NCI-H446 treated with DMSO at 0.1 percent for 48 hours (cell line): ENCODE measurements around the gene RMDN2.
"Not testable (repeated sequence)": the region's sequence is repeated elsewhere in the genome, so short reads cannot be mapped to it uniquely, and the experiment has no call there.

Experiments
- DNase-seq: peaks from one replicate; lab custom pipeline; 2025; lab: John Stamatoyannopoulos, UW

RMDN2 gene

DNA sequence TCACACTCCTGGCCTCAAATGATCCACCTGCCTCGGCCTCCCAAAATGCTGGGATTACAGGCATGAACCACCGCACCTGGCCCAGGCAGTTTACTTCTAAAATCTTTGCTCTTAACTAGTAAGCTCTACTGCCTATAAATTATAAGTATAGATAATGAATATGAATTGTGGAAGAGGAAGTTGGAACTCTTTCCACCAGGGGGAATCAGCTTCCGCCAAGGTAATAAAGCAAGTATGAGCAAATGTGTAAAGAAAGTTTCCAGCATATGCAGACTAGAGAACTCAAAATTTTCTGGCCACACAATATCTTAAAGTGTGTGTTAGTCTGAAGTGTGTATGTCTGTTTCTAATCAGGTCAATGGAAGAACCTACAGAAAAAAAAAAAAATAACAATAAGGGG lies 68.1 kb downstream of the RMDN2 start:
- no peak for DNase-seq

DNA sequence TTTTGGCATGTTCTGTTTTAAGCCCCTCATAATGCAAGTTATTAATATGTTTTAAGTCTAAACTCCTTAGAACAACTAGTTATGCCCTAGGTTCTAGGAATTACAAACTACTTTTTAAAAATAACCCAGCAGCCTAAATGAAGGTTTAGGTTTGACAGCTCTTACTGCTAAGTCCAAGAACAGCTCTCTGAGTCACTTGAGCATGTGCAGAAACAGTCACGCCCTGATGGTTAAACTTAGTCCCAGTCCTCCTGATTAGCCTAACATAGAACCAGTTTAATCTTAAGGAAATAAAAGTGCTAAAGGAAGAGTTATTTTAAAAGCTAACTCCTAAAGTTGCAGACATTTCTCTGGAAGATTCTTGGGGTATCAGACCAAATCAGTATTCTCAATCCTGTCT lies 72.5 kb downstream of the RMDN2 start:
- no peak for DNase-seq

DNA sequence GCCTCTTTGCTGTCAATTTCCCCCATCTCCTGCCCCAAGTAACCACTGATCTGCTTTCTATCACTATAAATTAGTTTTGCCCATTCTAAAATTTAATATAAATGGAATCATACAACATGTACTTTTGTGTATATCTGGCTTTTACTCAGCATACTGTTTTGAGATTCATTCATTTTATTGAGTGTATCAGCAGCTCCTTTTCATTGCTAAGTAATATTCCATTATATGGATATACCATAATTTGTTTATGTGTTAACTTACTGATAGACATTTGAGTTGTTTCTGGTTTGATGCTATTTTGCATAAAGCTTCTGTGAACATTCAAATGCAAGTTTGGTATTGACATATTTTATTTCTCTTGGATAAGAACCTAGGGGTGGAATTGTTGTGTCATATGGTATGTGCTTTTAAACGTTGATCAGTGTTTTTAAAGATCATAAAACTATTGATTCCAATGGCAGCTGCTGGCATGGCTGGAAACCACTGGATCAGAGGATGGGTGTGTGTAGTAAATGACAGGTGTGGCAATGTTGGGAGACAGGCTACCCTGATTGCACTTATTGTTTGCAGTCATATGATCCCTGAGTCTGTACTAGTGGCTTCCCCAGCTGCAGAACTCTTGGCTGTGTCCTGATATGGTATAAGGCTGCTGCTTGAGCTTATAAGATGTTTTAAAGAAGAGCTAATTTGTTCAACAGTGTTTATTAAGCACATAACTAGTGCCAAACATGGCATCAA lies 75.6 kb downstream of the RMDN2 start:
- DNase-seq: no peak

DNA sequence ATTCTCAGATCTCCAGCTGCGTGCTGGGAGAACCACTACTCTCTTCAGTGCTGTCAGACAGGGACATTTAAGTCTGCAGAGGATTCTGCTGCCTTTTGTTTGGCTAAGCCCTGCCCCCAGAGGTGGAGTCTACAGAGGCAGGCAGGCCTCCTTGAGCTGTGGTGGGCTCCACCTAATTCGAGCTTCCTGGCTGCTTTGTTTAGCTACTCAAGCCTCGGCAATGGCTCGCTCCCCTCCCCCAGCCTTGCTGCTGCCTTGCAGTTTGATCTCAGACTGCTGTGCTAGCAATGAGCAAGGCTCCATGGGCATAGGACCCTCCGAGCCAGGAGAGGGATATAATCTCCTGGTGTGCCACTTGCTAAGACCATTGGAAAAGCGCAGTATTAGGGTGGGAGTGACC lies 85.1 kb downstream of the RMDN2 start:
- DNase-seq: not testable (repeated sequence)

DNA sequence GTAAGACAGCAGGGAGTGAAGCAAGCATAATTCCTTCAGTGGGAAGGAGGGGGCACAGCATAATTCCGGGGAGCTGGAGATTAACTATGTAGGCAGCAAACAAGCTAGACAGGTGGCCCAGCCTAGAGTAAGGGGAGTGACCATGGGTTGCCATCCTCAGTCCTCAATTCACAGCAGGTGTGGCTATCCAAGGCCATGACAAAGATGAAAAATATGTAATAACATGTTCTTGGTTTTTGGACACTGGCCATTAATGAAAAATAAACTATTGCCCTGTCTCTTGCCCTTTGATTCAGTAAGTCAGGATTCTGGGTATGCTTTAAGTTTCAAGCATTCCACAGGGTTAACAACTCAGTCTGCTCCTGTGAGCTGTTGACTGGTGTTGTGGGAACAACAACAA lies 85.9 kb downstream of the RMDN2 start:
- no peak for DNase-seq

GRCh38 chr2:38013158-38013752 lies 88.2 kb downstream of the RMDN2 start:
- DNase-seq: no peak

DNA sequence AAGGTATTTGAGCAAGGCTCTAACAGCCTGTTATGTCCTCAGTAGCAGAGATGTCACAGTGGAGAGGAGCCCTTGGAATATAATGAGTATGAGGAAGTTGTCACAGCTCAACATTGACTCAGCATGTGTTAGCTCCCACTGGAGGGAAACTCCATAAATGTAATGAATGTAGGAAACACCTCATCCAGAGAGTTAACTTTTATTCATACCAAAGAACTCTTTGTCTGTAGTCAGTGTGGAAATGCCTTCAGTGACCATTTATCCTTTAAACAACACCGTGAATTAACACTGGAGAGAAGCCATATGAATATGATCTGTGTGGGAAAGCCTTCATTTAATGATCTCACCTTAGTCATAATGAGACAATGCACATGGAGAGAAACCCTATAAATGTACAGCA lies 91.1 kb downstream of the RMDN2 start:
- DNase-seq: no peak

- DNase-seq: no peak
These were observed 92.7 kb downstream of the RMDN2 start for GRCh38 chr2:38017836-38018235.

DNA sequence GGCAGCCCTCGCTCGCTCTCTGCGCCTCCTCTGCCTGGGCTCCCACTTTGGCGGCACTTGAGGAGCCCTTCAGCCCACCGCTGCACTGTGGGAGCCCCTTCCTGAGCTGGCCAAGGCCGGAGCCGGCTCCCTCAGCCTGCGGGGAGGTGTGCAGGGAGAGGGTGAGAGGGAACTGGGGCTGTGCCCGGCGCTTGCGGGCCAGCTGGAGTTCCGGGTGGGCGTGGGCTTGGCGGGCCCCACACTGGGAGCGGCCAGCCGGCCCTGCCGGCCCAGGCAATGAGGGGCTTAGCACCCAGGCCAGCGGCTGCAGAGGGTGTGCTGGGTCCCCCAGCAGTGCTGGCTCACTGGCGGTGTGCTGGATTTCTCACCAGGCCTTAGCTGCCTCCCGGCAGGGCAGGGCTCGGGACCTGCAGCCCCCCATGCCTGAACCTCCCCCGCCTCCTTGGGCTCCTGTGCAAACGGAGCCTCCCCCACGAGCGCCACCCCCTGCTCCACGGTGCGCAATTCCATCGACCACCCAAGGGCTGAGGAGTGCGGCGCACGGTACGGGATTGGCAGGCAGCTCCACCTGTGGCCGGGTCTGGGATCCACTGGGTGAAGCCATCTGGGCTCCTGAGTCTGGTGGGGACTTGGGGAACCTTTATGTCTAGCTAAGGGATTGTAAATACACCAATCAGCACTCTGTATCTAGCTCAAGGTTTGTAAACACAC lies 95.4 kb downstream of the RMDN2 start:
- not testable (repeated sequence) for DNase-seq

DNA sequence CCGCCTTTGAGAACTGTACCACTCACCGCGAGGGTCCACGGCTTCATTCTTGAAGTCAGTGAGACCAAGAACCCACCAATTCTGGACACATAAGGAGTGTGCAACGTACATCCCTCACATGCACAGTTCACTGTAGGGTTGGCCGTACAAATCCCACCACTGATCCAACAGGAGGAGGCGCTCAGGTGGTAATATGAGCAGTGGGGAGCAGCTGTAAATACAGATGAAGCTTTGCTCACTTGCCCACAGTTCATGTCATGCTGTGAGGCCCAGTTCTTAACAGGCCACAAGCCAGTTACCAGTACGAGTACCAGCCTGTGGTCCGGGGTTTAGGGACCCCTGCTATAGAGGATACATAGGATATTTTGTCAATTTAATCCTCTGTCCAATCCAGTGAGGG lies 96.5 kb downstream of the RMDN2 start:
- no peak for DNase-seq

DNA sequence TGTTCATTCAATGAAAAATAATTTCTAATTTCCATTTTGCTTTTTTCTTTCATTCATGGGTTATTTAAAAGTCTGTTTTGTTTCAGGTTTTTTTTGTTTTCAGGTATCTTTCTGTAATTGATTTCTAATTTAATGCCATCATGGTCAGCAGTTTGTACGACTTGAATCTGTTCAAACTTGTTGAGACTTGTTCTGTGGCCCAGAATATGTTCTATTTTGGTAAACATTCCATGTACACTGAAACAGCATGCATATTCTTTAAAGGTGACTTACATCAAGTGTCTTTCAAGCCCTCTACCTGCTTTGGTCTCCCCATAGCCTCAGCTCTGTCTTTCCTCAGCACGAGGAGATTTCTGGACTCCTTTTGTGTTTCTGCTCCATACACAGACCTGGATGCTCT lies 101.8 kb downstream of the RMDN2 start:
- DNase-seq: no peak

DNA sequence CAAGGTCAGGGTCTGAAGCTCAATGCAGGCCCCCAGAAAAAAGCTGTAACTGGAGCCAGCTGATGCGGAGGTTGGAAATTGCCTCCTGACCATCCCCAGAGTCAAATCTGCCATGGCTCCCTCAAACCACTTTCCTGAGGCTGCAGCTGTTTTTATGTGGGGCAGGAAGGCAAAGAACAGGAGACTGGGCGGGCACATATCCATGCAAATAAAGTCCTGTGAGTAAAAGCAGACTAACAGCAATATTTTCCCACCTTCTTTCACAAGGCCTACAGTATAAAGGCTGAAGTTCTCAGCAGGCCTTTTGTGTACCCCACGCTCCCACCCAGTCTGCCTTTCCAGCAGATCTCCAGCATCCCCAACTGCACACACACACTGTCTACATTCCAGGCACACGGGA lies 103.7 kb downstream of the RMDN2 start:
- DNase-seq: no peak

GRCh38 chr2:38029512-38029911 lies 104.4 kb downstream of the RMDN2 start:
- DNase-seq: no peak

- DNase-seq: no peak
These were observed 105.7 kb downstream of the RMDN2 start for GRCh38 chr2:38030635-38031355.

GRCh38 chr2:38032946-38033345 lies 107.9 kb downstream of the RMDN2 start:
- no peak for DNase-seq

DNA sequence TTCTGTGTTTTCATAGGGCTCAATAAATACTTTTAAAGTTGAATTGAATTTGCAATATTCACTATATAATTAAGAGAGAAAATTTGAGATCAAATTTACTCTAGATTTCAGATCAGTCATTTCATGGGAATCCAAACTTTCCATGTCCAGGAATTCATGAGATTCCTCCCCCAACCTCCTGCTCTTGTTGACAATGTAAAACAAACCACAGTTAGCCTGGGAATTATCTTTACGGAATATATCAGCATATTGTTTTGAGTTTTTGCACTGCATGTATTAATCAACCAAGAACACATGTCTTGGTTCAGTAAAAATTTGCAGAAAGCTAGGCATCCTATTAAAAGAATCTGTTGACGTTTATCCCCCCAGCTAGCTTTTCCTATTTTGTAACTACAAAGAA lies 108.6 kb downstream of the RMDN2 start:
- DNase-seq: no peak

- no peak for DNase-seq
These were observed 110.9 kb downstream of the RMDN2 start for GRCh38 chr2:38035968-38036367.

DNA sequence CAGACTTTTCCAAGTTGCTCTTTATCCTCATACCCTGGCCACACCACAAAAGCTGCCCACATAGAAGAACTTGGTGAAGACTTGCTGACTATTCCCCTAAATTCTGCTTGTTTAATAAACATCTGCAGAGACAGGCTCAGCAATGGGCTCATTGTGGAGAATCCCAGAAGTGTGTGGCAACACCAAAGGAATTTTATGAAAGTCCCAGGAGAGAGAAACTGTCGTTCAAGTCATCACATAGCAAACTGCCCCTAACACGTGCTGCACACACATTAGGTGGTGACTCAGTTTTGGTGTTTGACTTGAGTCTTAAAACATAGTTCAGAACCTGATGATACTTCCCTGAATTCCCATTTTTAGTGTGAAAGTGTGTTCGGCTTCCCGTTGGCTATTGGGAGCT lies 112.2 kb downstream of the RMDN2 start:
- no peak for DNase-seq

- DNase-seq: no peak
These were observed 112.9 kb downstream of the RMDN2 start for GRCh38 chr2:38037757-38038621.

GRCh38 chr2:38038682-38039081 lies 113.6 kb downstream of the RMDN2 start:
- no peak for DNase-seq

DNA sequence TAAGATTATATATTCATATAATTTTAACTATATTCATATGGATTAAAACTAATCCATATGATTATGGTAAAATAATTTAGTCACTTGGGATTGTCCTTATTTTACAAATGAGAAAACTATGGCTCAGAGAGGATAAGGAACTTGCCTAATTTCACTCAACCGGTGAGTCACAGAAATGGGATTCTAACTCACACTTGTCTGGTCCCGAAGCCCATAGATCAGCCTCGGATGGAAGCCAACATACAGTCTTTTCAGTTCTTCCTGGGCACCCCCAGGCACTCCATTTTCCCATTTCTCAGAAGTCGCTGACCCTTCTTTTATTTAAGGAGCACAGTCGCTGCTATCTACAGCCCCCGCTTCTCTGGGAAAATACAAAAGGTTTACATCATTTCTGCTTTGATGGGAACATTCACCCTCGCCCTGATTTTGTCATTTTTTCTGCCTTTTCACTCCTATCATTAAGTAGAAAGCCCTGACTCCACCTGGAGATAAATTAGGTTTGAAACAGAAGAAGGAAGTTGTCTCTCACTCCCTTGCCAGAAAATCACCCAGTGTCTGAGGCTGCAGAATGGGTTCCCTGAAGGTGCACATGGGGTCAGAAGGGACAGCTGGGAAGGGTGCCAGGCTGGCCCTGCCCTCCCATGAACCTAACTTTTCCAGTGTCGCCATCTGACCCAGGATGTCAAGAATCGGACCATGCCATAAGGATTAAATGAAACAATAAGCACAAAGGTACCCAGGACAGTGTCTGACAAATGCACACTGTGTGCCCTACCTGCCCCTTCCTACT lies 114.2 kb downstream of the RMDN2 start:
- no peak for DNase-seq
